Muscle layer of duodenum (tissue), 2 donors: ENCODE results near the gene LYPD5.
"Not testable (repeated sequence)": the region's sequence is repeated elsewhere in the genome, so short reads cannot be mapped to it uniquely, and the experiment has no call there.

Experiments used
- H3K27ac ChIP-seq: one replicate; pipeline ENCODE4 v1.7.0; 2013; ENCODE audit warnings: mild to moderate bottlenecking, low read length
- H3K27me3 ChIP-seq: one replicate; pipeline ENCODE4 v1.7.0; 2013; ENCODE audit warnings: low read depth, mild to moderate bottlenecking, control low read depth, low read length
- H3K36me3 ChIP-seq, 2 donors: one replicate each; pipeline ENCODE4 v1.7.0; 2013; ENCODE audit warnings: low read length in 2 of 2, control low read depth in 1 of 2, mild to moderate bottlenecking in 1 of 2; ENCODE audit not compliant: insufficient read depth in 2 of 2, control insufficient read depth in 1 of 2
- H3K4me1 ChIP-seq, 2 donors: one replicate each; pipeline ENCODE4 v1.7.0; 2013; ENCODE audit warnings: low read length in 2 of 2, mild to moderate bottlenecking in 2 of 2, control low read depth in 1 of 2, moderate library complexity in 1 of 2; ENCODE audit not compliant: insufficient read depth in 2 of 2, control insufficient read depth in 1 of 2
- H3K4me3 ChIP-seq, 2 donors: one replicate each; pipeline ENCODE4 v1.7.0; 2013; ENCODE audit warnings: low read length in 2 of 2, low read depth in 1 of 2, mild to moderate bottlenecking in 1 of 2
- H3K9me3 ChIP-seq, 2 donors: one replicate each; pipeline ENCODE4 v1.7.0; 2013; ENCODE audit warnings: low read length in 2 of 2, control low read depth in 1 of 2, mild to moderate bottlenecking in 1 of 2; ENCODE audit not compliant: control insufficient read depth in 1 of 2
- donor health status: healthy.

Gene LYPD5

DNA sequence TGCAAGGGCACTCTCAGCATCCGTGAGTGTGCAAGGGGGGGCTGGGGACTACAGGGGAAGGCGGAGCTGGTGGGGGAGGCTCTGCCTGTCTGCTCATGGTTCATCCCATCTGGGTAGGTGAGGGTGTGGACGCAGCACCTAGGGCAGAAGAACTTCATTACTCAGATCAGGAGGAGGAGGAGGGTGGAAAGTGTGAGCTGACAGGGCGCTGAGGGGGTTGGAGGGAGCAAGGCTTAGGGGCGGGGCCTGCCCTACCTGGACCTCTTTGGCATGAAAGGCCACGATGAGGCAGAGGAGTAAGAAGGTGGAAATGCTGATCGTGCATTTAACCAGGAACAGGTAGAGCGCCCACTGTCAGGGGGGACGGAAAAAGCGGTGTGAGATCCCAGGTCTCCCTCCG is 26.0 kb downstream of the LYPD5 start:
- Histone ChIP-seq H3K9me3 (no peaks in the 10 kb centered on the region), H3K36me3 (no peaks in the 10 kb centered on the region), H3K4me1 (peaks cover 3 to 34% of the 10 kb centered on the region in 2 donors), H3K27me3 (no peaks in the 10 kb centered on the region), H3K4me3 (no peak overlapping the region), H3K27ac (no peak overlapping the region)

DNA sequence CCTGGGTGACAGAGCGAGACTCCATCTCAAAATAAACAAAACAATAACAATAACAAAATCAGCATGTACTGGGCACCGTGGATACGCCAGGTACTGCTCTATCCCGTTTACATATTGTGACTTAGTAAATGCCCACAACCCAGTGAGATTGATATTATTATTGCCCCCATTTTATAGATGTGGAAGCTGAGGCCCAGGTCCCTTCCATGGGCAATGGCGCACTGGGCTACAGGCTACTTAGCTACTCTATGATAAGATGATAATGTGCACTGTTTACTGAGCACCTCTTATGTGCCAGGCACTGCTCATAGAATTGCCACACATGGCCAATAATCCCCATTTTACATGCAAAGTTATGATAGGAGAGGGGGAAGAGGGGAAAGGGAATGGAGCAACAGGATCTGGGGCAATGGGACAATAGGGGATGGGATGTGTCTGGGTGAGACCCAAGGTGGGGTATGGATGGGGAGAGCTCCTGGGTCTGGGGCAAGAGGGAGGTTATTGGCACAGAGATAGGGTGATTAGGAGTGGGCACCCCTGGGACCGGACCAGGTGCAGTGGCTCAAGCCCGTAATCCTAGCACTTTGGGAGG is 26.9 kb downstream of the LYPD5 start:
- no peaks in the 10 kb centered on the region for H3K36me3 ChIP-seq
- H3K4me1 ChIP-seq = peaks cover 3 to 34% of the 10 kb centered on the region in 2 donors
- H3K9me3 ChIP-seq = no peaks in the 10 kb centered on the region
- H3K27me3 ChIP-seq = no peaks in the 10 kb centered on the region
- no peak overlapping the region for H3K27ac ChIP-seq
- H3K4me3 ChIP-seq = no peak overlapping the region

GRCh38 chr19:43774940-43775258 is 27.3 kb downstream of the LYPD5 start:
- not testable (repeated sequence) for H3K27me3 ChIP-seq, H3K36me3 ChIP-seq, H3K27ac ChIP-seq, H3K9me3 ChIP-seq
- Histone ChIP-seq H3K4me3 (peak overlapping the region in 1 of 2 donors; percentile 47), H3K4me1 (peaks cover 3 to 34% of the 10 kb centered on the region in 2 donors)

DNA sequence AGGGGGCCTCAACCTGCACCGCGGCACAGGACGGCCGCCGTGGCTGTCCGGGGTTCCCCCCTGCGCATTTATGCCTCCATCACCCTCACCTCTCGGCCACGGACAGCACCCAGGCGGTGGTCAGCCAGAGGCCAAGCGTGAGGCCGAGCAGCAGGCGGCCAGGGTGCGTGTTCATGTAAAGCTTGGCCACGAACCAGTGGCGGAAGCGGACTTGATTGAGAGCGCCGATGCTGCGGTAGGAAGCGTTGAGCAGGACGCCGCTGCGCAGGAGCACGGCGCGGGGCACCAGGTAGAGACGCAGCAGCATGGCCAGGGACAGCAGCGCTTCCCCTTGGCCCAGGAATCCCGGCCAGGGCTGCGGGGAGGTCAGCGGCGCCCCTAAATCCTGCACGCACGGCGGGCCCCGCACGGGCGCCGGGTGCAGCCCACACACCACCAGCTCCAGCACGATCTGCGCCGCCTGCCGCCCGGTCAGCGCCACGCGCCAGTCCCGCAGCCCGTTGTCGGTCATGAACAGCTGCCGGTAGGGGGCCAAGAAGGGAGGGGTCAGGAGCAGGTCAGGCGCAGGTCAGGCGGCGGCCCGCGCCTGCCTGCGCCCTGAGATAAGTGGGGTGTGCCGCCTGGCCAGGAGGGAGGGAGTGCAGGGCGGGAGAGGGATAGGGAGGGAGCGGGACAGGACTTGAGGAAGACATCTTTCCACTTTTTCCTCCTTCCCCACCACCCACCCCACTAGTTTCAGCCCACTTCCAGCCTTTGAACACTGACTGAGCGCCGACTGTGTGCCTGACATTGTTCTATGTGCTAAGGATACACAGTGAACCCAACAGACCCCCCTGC is 27.9 kb downstream of the LYPD5 start:
- H3K27ac ChIP-seq = no peak overlapping the region
- no peaks in the 10 kb centered on the region for H3K36me3 ChIP-seq
- H3K4me3 ChIP-seq = peak overlapping the region in 1 of 2 donors; percentile 47

DNA sequence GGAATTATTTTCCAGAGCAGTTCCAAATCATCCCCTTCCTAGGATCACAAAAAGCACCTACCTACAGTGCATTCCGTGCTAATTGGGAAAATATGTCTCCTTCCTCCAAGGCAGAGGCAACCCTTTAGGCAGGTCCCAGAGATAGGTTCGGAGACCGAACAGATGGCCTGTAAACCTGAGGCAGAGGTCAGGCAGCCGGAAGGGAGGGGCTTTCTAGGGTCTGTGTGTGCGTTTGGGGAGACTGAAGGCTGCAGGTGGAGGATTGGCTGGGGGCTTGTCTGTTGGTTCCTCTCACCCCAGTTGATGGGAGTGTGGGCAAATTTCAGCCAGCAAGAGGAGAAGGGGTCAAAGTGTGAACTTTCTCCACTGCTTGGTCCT is 28.5 kb downstream of the LYPD5 start:
- no peaks in the 10 kb centered on the region for H3K27me3 ChIP-seq
- H3K4me1 ChIP-seq = peaks cover 3 to 27% of the 10 kb centered on the region in 2 donors
- H3K36me3 ChIP-seq = no peaks in the 10 kb centered on the region
- no peak overlapping the region for H3K27ac ChIP-seq
- H3K4me3 ChIP-seq = peak overlapping the region in 1 of 2 donors; percentile 47
- H3K9me3 ChIP-seq = no peaks in the 10 kb centered on the region

More for the DNA sequence above, 27.9 kb downstream of the LYPD5 start:
- Histone ChIP-seq H3K4me1 (peaks cover 3 to 33% of the 10 kb centered on the region in 2 donors), H3K27me3 (no peaks in the 10 kb centered on the region), H3K9me3 (no peaks in the 10 kb centered on the region)

- Histone ChIP-seq H3K9me3 (no peaks in the 10 kb centered on the region), H3K36me3 (no peaks in the 10 kb centered on the region), H3K4me3 (no peak overlapping the region), H3K4me1 (peaks cover 0 to 10% of the 10 kb centered on the region in 2 donors), H3K27me3 (no peaks in the 10 kb centered on the region), H3K27ac (no peak overlapping the region)
Observed at GRCh38 chr19:43769256-43769655, 33.0 kb downstream of the LYPD5 start.

DNA sequence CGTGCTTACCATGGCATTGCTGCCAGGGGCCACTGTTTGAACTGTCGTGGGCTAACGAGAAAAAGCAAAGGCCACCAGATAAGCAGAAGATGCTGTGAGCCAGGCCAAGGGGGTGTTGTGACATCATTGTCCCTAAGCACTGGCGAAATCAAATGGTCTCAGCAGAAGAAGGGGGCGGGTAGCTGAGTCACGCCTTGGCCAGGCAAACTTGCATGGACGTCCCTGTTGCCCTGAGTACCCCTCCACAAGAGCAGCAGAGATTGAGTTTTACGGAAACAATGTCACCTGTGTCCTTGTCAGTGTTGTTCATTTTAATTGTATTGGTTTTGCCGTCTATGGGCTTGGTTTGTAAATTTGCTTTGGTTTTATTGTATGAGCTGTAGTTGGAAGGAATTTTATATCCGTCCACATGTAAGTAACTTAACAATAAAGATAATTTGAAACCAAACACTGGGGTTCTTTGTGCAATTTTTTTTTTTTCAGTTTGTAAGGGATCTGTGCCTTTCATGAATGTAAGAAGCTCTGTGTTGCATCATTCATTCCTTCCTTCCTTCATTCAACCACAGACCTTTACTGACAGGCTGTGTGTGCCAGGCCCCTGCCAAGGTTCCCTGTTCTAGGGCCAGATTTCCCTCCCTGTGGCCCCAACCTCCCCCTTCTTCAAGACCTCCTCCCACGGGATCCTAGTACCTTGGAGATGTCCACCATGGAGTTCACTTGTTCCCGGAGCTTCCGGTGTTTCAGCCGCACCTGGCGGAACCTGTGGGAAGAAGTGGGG is 33.8 kb downstream of the LYPD5 start:
- Histone ChIP-seq H3K4me1 (peaks cover 0 to 5% of the 10 kb centered on the region in 2 donors), H3K36me3 (no peaks in the 10 kb centered on the region), H3K27me3 (no peaks in the 10 kb centered on the region), H3K27ac (no peak overlapping the region), H3K4me3 (no peak overlapping the region), H3K9me3 (no peaks in the 10 kb centered on the region)

GRCh38 chr19:43767818-43768217 is 34.4 kb downstream of the LYPD5 start:
- H3K27me3 ChIP-seq = no peaks in the 10 kb centered on the region
- H3K9me3 ChIP-seq = no peaks in the 10 kb centered on the region
- peaks cover 0 to 5% of the 10 kb centered on the region in 2 donors for H3K4me1 ChIP-seq
- H3K27ac ChIP-seq = no peak overlapping the region
- H3K36me3 ChIP-seq = no peaks in the 10 kb centered on the region
- no peak overlapping the region for H3K4me3 ChIP-seq

DNA sequence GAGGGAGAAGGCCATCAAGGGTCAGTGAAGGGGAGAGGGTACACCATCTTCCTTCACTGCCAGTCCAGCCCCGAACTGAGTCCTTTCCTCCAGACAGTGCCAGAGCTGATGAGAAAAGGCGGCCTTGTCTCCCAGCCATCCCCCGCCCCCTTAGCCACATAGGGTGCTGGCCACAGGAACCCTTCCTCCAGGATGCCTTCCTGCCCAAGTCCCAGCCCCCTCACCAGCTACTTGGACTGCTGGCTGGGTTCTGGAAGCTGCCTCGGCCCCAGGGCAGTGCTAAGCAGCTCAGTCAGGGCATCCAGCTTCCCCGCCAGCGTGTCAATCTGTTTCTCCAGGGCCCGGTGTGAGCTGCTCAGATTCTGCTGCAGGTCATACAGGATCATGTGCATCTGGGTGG is 34.9 kb downstream of the LYPD5 start:
- H3K4me3 ChIP-seq = no peak overlapping the region
- no peaks in the 10 kb centered on the region for H3K27me3 ChIP-seq
- peaks cover 0 to 5% of the 10 kb centered on the region in 2 donors for H3K4me1 ChIP-seq
- no peaks in the 10 kb centered on the region for H3K9me3 ChIP-seq
- no peak overlapping the region for H3K27ac ChIP-seq
- H3K36me3 ChIP-seq = no peaks in the 10 kb centered on the region

GRCh38 chr19:43766755-43767043 is 35.5 kb downstream of the LYPD5 start:
- H3K4me1 ChIP-seq = peaks cover 0 to 5% of the 10 kb centered on the region in 2 donors
- H3K36me3 ChIP-seq = no peaks in the 10 kb centered on the region
- H3K9me3 ChIP-seq = no peaks in the 10 kb centered on the region
- no peaks in the 10 kb centered on the region for H3K27me3 ChIP-seq
- H3K27ac ChIP-seq = no peak overlapping the region
- no peak overlapping the region for H3K4me3 ChIP-seq

- peak overlapping the region; percentile 56 for H3K27ac ChIP-seq
- H3K27me3 ChIP-seq = no peaks in the 10 kb centered on the region
- no peaks in the 10 kb centered on the region for H3K36me3 ChIP-seq
- no peak overlapping the region for H3K4me3 ChIP-seq
- H3K9me3 ChIP-seq = no peaks in the 10 kb centered on the region
- H3K4me1 ChIP-seq = peaks cover 0 to 5% of the 10 kb centered on the region in 2 donors
Observed at GRCh38 chr19:43765109-43765876, 37.0 kb downstream of the LYPD5 start.
